K562 (cell line): ENCODE data around the gene WNK1. TPM values are rescaled to one million over a fixed set of nuclear protein-coding genes. Genes with fewer than 3 reads are reported as not detected.

Source experiments
- ARNT ChIP-seq, 2 experiments: fragments of 450-650 bp; IDR thresholded peaks; 2 replicates each; pipeline ENCODE4 v1.6.1; 2016; ENCODE audit warnings: mild to moderate bottlenecking in 1 of 2
- BDP1 ChIP-seq: IDR thresholded peaks from 3 replicates; pipeline ENCODE4 v1.6.1; 2011; ENCODE audit not compliant: insufficient read length, insufficient read depth
- BRD4 ChIP-seq: fragments of 200-600 bp; sonication (generic); IDR thresholded peaks from 2 replicates; pipeline ENCODE4 v1.6.1; 2017; ENCODE audit warnings: inconsistent platforms
- CTCF ChIP-seq, 3 experiments: IDR thresholded peaks in 2 of 3; conservative IDR thresholded peaks in 1 of 3; 2 replicates each; pipeline ENCODE4 v1.5.1; 2011 to 2012; ENCODE audit warnings: low read length in 3 of 3, mild to moderate bottlenecking in 3 of 3, control low read depth in 2 of 3, improper control_type of control experiment in 1 of 3, inconsistent platforms in 1 of 3, low read depth in 1 of 3, mixed read lengths in 1 of 3, moderate library complexity in 1 of 3; ENCODE audit not compliant: insufficient read depth in 2 of 3
- ESRRB ChIP-seq: fragments of 250-450 bp; sonication (Bioruptor Pico); IDR thresholded peaks from 2 replicates; pipeline ENCODE4 v1.5.0; 2020; ENCODE audit warnings: mild to moderate bottlenecking, moderate library complexity, borderline replicate concordance
- JUN ChIP-seq, 2 experiments: sonication (generic) in 1 of 2; formaldehyde crosslinking in 1 of 2; IDR thresholded peaks; 2 replicates each; pipeline versions ENCODE4 v1.6.1 to v1.8.0; 2012 to 2022; ENCODE audit warnings: borderline replicate concordance in 2 of 2, mild to moderate bottlenecking in 2 of 2, improper control_type of control experiment in 1 of 2, low read depth in 1 of 2, low read length in 1 of 2, missing genetic modification reagents in 1 of 2
- KAT2B ChIP-seq: IDR thresholded peaks from one replicate; pipeline ENCODE4 v1.6.1; 2012; ENCODE audit warnings: low read depth, mild to moderate bottlenecking, control low read depth, inconsistent platforms, low read length, moderate library complexity
- KHSRP ChIP-seq: fragments of 450-650 bp; IDR thresholded peaks from 2 replicates; pipeline ENCODE4 v1.6.1; 2017
- KLF6 ChIP-seq: fragments of 250-450 bp; sonication (Bioruptor Pico); IDR thresholded peaks from 2 replicates; pipeline ENCODE4 v1.4.0; 2020; ENCODE audit warnings: mild to moderate bottlenecking, moderate library complexity, borderline replicate concordance
- NCOA4 ChIP-seq: fragments of 450-650 bp; IDR thresholded peaks from 2 replicates; pipeline ENCODE4 v1.6.1; 2018; ENCODE audit warnings: mild to moderate bottlenecking; ENCODE audit not compliant: partially characterized antibody
- NCOR1 ChIP-seq: fragments of 450-650 bp; IDR thresholded peaks from 2 replicates; pipeline ENCODE4 v1.6.1; 2016; ENCODE audit warnings: mild to moderate bottlenecking, moderate library complexity
- POLR2AphosphoS2 ChIP-seq: IDR thresholded peaks from 2 replicates; pipeline ENCODE4 v1.6.1; 2012; ENCODE audit warnings: low read length, improper control_type of control experiment
- RFX7 ChIP-seq: fragments of 250-450 bp; sonication (Bioruptor Pico); IDR thresholded peaks from 2 replicates; pipeline ENCODE4 v1.5.1; 2021; ENCODE audit warnings: mild to moderate bottlenecking
- SIN3A ChIP-seq, 2 experiments: fragments of 150-350 bp in 1 of 2; IDR thresholded peaks; 2 replicates each; pipeline ENCODE4 v1.6.1; 2011 to 2016; ENCODE audit warnings: borderline replicate concordance in 2 of 2, low read depth in 2 of 2, low read length in 2 of 2, mild to moderate bottlenecking in 2 of 2, moderate library complexity in 2 of 2; ENCODE audit not compliant: control insufficient read depth in 1 of 2
- U2AF1 ChIP-seq: fragments of 200-400 bp; formaldehyde crosslinking; optimal IDR thresholded peaks from 2 replicates; pipeline ENCODE3; 2017; ENCODE audit warnings: mild to moderate bottlenecking, low read depth, low read length, moderate library complexity
- VEZF1 ChIP-seq: fragments of 200-800 bp; sonication (Bioruptor generic); IDR thresholded peaks from 2 replicates; pipeline ENCODE4 v1.6.1; 2017; ENCODE audit warnings: missing genetic modification characterization, missing compliant biosample characterization
- ZNF133 ChIP-seq: fragments of 250-450 bp; sonication (Bioruptor Pico); IDR thresholded peaks from 2 replicates; pipeline ENCODE4 v1.4.0; 2020; ENCODE audit warnings: mild to moderate bottlenecking
- polyA plus RNA-seq, 8 experiments: library from polyadenylated mRNA; depleted of rRNA in 4 of 8; stranded (reverse) in 5 of 8; unstranded in 3 of 8; fragments of >200 nt; fragmentation: Nextera tagmentation in 2 of 8; fragmentation: Illumina TruSeq in 1 of 8; extraction: Ambion mirVana in 2 of 8; extraction: Trizol in 1 of 8; gene quantifications; 2 replicates each; pipeline versions ENCODE4 v1.2.1 to v1.2.3, GENCODE V29; 2011 to 2014; ENCODE audit warnings: inconsistent platforms in 1 of 8, missing spikeins in 1 of 8
- total RNA-seq, 7 experiments: library from RNA; depleted of rRNA in 6 of 7; stranded (reverse); fragments of >200 nt in 6 of 7; fragmentation: Illumina TruSeq in 2 of 7; extraction: Trizol in 2 of 7; gene quantifications; 2 replicates each; pipeline versions ENCODE4 v1.2.1 to v1.2.3, GENCODE V29; 2011 to 2021; ENCODE audit warnings: low replicate concordance in 1 of 7
- TF ChIP-seq, protein P1 (sequence below): IDR thresholded peaks from 3 replicates; pipeline ENCODE4 v1.6.1; 2011; ENCODE audit warnings: borderline replicate concordance, mild to moderate bottlenecking; ENCODE audit not compliant: insufficient read length, insufficient read depth
- TF ChIP-seq, protein P2 (sequence below): sonication (generic); IDR thresholded peaks from 2 replicates; pipeline ENCODE4 v1.6.1; 2016
- TF ChIP-seq, protein P3 (sequence below): fragments of 450-650 bp; IDR thresholded peaks from 2 replicates; pipeline ENCODE4 v1.6.1; 2017; ENCODE audit warnings: antibody characterized with exemption

The WNK1 gene
- total and polyA plus RNA-seq, 9 of the 15 experiments (the other 6 are each of a cell fraction or from before 2014, with no cell fraction given), result 4.3 to 73.9 (median 31.0) TPM

DNA sequence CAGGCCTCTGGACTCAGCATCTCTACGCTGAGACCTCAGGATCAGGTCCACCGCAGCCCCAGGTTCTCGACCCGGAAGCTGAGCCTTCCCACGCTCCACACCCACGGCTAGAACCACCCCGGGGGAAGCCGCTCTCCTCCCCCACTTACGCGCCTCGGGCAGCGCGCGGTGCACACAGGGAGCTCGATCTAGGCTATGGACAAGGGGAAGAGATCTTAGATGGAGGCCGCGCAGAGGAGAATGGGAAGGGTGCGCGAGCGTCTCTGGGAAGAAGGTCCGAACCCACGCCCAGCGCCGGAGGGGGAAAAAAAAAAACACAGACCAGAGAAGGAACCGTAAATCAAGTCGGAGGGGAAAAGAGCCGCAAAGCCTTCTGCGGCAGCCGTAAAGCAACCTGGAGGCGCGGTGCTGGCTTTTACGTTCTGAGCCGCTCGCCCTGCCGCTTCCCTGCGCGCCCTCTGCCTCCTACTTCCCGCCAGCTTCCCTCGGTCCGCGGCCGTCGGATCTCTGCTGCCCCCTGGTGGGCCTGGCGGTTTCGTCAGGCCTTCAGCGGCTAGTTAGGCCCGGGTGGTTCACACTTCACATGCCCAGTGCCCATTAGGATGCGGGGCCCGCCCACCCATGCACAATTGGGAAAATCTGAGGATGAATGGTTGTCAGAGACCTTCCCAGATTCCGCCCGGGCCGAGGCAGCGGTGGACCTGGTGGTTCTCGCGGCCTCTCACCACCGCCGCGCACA lies 197.2 kb downstream of the WNK1 start, which contains the start of gene RAD52 (continued):
- no peak for TF ChIP-seq U2AF1
- TF ChIP-seq, protein P1, sequence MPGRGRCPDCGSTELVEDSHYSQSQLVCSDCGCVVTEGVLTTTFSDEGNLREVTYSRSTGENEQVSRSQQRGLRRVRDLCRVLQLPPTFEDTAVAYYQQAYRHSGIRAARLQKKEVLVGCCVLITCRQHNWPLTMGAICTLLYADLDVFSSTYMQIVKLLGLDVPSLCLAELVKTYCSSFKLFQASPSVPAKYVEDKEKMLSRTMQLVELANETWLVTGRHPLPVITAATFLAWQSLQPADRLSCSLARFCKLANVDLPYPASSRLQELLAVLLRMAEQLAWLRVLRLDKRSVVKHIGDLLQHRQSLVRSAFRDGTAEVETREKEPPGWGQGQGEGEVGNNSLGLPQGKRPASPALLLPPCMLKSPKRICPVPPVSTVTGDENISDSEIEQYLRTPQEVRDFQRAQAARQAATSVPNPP, result no peak
- TF ChIP-seq KLF6, result no peak
- TF ChIP-seq, protein P2, sequence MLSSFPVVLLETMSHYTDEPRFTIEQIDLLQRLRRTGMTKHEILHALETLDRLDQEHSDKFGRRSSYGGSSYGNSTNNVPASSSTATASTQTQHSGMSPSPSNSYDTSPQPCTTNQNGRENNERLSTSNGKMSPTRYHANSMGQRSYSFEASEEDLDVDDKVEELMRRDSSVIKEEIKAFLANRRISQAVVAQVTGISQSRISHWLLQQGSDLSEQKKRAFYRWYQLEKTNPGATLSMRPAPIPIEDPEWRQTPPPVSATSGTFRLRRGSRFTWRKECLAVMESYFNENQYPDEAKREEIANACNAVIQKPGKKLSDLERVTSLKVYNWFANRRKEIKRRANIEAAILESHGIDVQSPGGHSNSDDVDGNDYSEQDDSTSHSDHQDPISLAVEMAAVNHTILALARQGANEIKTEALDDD, result peak; percentile 71; the same call in 1 of the 2 replicates
- TF ChIP-seq SIN3A (IDR thresholded peaks at IDR 0.05; ENCODE audit: borderline replicate concordance in 2 of 2, control insufficient read depth in 1 of 2, low read depth in 2 of 2, low read length in 2 of 2), result no peak
- TF ChIP-seq POLR2AphosphoS2, result no peak
- TF ChIP-seq NCOA4, result no peak
- 0 out of 2 replicates have a peak, but pooled peaks have one; percentile 3 for TF ChIP-seq JUN (IDR thresholded peaks at IDR 0.05; ENCODE audit: borderline replicate concordance, low read depth, low read length)
- no peak for TF ChIP-seq JUN (CRISPR knock-in tag; IDR thresholded peaks at IDR 0.05; ENCODE audit: borderline replicate concordance)
- TF ChIP-seq ESRRB (CRISPR knock-in tag), result no peak
- peak; percentile 71 for TF ChIP-seq VEZF1 (CRISPR knock-in tag)
- no peak for TF ChIP-seq RFX7 (CRISPR knock-in tag)
- peak; percentile 79 to 95 (median 83) for TF ChIP-seq CTCF (IDR thresholded peaks at IDR 0.05 in 2 of 3, conservative IDR thresholded peaks at IDR 0.05 in 1 of 3; ENCODE audit: insufficient read depth in 2 of 3, low read depth in 1 of 3, low read length in 3 of 3)
- TF ChIP-seq, protein P3, sequence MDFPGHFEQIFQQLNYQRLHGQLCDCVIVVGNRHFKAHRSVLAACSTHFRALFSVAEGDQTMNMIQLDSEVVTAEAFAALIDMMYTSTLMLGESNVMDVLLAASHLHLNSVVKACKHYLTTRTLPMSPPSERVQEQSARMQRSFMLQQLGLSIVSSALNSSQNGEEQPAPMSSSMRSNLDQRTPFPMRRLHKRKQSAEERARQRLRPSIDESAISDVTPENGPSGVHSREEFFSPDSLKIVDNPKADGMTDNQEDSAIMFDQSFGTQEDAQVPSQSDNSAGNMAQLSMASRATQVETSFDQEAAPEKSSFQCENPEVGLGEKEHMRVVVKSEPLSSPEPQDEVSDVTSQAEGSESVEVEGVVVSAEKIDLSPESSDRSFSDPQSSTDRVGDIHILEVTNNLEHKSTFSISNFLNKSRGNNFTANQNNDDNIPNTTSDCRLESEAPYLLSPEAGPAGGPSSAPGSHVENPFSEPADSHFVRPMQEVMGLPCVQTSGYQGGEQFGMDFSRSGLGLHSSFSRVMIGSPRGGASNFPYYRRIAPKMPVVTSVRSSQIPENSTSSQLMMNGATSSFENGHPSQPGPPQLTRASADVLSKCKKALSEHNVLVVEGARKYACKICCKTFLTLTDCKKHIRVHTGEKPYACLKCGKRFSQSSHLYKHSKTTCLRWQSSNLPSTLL, result no peak
- peak; percentile 42; the same call in 1 of the 2 replicates for TF ChIP-seq NCOR1
- peak in 1 of 2 experiments; percentile 89; a peak in 1 of 4 replicates for TF ChIP-seq ARNT (IDR thresholded peaks at IDR 0.05)
- no peak for TF ChIP-seq KAT2B
- TF ChIP-seq KHSRP, result no peak
- no peak for TF ChIP-seq BDP1
- no peak for TF ChIP-seq BRD4
- TF ChIP-seq ZNF133 (CRISPR knock-in tag), result no peak
